Stimulated activated CD8-positive, alpha-beta memory T cell treated with anti-CD3 and anti-CD28 coated beads, Interleukin-2, amount 100 ng/mL, for 48 hours (primary cell): ENCODE measurements around the gene NEUROD6.

ENCODE experiments used
- DNase-seq, 2 donors: peaks; one replicate each; pipeline ENCODE4 v3.0.0-alpha.2; 2020; ENCODE audit warnings: low read depth in 2 of 2

The NEUROD6 gene

DNA sequence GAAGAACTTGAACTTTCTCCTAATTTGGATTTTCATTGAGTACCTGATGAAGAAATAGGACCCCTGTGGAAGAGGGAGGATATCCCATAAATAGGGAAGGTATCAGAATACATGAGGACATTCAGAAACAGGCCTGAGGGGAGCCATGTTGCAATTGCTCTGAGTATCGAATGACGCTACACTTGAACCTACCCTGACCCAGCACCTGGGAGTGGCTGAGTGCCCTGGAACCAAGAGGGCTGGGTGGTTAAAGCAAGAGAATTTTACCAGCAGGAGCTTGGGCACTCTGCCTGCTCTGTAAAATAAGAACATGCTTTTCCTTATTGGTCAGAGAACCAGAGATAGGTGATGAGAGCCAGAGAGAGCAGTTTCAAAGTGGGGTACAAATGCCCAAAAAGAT, 7.2 kb downstream of the NEUROD6 start:
- DNase-seq, result no peak

DNA sequence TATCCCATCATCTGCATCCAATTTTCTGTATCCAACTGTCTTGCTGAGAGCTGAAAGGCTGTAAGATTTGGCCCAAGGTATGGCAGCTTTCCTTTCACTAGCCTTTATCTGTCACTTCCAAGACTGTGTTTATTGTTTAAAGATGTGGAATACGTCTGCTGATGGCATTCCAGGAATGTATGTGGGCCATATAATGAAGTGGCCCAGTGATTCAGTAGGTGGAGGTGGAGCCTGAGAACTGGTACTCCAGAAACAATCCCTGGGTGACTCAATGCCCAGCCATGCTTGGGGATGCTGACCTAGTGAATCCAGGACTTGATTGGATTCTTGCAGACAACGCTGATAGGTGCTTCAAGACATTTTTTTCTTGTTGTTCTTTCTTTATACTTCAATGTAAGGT, 13.5 kb downstream of the NEUROD6 start:
- DNase-seq, result no peak

DNA sequence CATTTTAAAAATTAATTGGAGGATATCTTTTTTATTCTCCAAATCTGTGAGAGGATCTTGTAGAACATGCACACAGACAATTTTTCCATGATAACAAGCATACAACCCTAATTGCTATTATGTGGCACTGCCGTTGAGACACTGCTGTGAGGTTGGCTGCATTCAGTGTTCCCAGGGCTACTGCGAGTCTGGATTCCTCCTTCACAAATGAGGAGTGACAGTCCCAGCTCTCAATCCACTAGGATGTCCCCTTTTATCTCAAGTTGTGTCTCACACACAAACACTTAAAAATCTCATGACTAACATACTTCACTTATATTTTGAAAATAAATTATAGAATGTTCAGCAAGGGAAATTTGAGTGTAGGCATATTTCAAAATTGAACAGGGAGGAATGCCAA, 14.1 kb downstream of the NEUROD6 start:
- DNase-seq, result no peak

DNA sequence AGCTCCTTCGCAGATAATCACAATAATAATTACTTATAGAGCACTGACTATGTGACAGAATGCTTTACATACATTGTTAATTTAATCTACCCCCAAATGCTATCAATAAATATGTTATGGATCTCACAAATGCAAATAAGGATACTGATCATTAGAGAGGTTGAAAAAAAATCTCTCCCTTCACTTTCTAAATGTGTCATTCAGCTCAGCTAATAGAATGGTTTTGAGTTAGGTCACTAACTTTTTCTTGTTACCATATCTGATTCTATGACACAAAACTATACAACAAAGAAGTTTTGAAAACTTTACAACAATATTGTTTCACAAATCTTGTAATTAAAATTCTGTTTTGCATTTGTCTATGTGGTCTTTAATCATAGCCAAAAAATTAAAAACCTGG, 17.4 kb downstream of the NEUROD6 start:
- DNase-seq, result no peak

DNA sequence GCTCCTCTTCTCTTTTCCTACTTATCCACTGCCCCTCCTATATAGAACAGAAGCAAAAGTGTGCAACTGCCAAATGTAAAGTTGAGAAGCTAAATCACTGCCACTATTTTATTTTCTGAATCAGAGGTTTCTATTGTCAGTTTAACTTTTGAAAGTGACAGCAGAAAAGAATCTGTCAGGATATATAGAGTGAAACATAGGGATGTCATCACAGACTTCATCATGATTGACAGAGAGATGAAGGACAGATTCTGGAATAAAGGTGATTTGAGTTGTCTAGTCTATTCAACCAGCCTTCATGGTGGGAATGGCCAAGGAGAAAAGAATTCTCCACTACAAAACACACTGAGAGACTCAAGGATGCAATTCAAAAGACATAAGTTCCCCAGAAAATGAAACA, 19.9 kb downstream of the NEUROD6 start:
- no peak for DNase-seq

DNA sequence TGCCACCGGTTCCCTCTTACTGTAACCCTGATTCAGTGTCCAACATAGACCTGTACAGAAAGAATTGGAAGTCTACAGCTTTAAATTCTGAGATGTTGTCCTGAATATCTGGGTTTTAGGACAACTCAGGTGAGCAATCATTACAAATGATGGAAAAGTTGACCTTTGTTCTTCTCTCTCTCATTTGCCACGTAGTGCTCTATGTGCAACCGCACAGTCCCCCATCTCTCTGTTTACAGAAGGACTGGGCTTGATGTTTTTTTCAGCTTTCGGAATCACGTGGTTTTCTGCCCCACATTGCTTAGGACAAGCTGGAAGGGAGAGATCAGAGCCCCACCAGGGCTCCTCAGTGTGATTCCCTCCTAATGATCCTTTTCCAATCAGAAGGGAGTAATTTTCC, 22.2 kb downstream of the NEUROD6 start:
- no peak for DNase-seq

DNA sequence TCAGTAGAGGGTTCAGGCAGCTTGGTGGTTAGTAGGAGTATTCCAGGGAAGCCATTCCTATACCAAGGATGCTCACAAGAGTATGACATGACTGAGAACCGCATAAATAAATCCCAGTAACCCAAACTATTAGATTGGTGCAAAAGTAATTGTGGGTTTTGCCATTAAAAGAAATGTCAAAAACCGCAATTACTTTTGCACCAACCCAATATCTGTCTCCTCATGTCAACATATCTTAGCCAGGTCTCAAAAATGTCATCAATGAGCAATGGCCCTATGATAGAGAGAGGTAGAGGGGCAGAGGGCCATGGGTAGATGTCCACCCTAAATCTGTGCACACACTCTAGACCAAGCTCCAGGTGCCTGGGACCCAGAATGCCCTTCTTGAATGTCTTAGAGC, 23.6 kb downstream of the NEUROD6 start:
- no peak for DNase-seq

DNA sequence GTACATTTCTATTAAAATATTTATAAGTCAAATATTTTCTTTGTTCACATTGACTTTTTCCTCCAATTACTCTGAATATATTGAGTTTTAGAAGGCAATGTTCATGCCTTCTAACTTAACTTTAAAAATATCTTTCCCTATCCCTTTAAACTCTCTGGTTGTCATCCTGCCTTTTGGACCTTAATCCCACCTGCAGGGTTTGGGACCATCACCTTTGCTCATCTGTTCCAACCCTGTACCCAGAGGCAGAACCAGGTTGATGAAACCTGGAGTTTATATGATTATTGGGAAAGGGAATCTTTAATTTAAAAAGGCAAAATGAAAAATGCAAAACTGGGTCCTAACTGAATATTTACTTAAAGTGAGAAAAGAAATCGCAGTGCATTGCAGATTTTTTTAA, 24.8 kb downstream of the NEUROD6 start:
- no peak for DNase-seq

DNA sequence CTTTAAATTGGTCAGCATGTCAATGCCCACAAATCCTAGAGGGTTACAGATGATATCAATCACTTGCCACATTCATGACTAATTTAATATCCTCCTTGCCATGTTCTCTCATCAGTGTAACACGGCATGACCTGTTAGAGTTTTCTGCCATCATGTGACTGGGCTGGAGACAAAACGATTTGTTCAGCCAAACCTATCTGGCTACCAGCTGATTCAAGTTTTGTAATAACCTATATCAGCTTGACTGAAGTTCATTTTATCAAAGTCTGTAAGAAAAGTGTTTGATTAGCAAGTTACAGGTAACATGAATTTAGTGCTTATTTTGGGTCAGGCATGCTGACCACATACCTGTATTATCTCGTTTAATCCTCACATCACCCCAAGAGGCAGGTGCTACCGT, 25.7 kb downstream of the NEUROD6 start:
- DNase-seq, result no peak

DNA sequence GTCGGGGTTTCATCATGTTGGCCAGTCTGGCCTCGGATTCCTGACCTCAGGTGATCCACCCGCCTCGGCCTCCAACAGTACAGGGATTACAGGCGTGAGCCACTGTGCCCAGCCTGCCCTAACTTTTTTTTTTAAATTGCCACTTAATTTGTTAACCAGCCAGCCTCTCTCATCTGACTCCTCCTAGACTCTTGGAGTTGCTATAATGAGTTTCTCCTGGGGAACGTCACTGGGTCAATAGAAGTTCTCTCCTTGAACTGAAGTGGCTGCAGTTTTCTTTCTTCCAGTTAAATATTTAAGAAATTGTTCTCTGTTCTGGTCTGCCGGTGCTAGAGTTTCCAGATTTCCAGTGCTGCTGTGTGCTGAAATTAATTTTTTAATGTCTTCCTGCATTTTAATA, 27.6 kb downstream of the NEUROD6 start:
- DNase-seq, result no peak

DNA sequence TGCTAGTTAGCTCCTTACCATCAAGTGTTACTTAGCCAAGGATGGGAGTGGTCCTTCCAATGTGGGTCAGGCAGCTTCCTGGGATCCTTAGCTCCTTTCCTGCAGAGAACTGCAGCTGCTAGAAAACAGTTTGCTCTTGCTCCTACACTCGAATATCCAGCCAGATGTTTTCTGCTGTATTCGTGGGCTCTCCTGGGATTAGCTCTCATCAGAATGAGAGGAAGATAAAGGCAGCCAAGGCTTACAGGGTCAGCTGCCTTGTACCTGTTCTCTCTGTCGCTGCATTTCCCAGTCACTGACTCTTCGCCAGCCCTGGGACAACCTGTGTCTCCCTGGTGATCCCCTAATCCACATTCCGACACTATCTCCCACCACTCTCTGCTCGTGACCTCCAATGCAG, 29.0 kb downstream of the NEUROD6 start:
- DNase-seq, result no peak

DNA sequence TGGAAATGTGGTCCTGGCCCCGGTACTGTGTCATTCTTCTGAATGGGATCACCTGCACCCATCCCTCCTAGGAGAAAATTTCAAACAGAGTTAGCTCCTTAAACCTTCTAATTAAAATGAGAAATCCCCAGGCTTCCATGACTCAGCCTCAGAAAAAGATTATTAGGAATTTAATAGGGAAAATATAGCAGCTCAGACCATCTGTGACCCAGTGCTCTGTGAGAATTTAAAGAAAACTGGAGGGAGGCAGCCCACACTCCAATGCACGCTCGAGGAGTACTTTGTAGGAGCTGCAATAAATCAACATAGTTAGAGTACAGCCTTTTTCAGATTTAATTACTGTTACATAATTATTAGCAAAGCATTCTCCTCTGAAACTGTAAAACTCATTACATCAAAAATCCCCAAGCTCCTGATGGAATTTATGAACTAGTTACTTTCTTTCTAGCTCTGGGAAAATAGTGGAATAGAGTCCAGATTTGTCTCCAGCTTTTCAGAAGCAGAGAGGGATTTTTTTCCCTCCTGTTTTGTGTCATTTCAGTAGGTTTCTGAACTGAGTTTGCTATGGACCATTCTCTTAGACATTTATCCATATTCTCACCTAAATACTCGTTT, 30.1 kb downstream of the NEUROD6 start:
- DNase-seq, result no peak

DNA sequence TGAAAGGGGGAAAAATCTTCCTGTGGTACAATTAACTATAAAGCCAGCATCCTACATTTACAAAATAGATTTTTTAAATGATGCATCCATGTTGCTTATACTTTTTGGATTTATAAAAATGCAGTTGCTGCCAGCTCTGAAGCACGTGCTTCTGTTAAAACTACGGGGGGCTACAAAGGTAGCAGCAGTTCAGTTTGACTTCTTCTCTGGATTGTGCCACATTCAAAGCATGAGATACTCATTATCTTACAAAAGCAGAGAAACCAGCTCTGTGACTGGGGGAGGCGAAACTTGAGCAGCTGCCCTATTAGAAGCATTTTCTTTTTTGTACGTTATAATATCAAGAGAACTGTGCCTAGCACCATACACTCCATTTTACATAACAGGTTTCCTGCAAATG, 31.1 kb downstream of the NEUROD6 start:
- DNase-seq, result no peak

DNA sequence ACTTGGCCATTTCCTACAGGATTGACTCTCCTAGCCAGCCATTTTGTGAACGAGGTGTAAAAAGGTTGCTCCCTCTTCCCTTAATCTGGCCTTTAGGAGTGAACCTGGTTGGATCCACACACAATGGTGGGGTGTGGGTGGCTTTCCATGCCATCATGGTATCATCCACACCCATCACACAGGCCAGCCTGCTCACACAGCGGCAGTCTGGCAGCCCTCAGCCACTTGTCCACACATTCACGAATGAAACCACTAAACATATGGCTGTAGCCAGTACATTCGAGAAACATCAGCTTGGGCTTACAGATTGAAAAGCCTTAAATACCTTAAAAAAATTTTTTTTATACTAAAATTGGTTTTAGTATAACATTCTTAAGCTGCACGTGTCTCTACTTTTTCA, 31.9 kb downstream of the NEUROD6 start:
- no peak for DNase-seq

DNA sequence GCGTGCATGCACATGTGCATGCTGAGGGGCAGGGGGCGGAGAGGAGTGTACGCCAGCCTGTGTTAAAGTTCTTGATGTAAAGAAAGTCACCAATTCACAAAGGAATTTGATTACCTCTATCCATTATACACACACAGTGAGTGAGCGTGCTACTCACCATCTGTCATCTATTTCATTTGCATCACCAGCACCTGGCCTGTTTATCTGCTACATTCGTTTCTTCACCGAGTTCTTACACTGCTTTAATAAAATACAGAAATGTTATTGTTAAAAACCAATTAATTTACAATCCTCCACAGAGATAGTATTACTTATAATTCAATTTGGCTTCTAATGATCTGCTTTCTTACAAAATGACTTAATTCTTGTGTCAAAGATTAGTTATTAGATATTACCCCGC, 32.6 kb downstream of the NEUROD6 start:
- no peak for DNase-seq

DNA sequence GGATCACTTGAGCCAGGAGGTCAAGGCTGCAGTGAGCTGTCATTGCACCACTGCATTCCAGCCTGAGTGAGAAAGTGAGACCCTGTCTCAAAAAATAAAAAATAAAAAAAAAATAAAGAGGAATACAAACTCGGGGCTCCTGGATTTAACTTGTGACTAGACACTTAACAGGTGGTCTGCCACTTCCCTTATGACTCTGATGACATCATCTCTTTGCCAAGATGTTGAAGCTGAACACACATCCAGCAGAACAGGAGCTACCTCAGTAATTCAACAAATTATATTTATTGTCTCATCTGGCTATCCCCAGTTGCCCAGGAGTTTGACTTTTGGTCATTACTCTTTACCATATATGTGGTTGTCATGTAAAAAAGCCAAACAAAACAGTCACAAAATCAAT, 35.3 kb downstream of the NEUROD6 start:
- no peak for DNase-seq

DNA sequence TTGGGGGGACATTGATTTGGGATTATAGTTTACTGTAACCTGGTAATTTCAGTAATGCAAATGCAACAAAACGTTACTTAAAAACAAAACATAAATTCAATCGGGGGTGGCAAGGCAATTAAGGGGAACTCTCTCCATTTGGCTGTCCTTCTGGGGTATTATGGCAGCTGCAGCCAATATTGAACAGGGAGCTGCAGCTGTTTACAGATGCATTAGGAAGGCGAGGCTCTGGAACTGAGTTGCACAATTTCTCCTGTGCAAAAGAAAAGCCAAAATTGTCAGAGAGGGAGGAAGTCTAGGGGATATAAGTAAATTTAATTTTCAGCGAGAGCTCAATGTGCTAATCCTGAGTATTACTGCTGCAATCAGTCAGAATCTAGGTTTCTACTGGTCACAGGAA, 36.1 kb downstream of the NEUROD6 start:
- DNase-seq, result no peak

DNA sequence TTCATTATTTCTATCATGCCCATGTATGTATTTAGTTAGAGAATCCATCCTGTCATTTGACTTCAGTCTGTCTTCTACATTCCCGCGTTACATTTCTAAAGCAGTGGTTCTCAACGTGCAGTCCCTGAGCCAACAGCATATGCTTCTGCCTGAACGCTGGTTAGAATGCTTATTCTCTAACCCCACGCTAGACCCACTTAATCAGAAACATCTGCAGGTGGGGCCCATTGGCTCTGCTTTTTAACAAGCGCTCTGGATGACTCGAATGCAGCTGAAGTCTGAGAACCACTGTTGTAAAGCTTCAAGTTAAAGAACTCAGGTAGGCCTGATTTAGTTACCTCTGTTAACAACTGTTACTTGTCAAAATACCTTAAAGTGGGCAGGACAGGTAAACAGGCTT, 38.2 kb downstream of the NEUROD6 start:
- DNase-seq, result no peak

DNA sequence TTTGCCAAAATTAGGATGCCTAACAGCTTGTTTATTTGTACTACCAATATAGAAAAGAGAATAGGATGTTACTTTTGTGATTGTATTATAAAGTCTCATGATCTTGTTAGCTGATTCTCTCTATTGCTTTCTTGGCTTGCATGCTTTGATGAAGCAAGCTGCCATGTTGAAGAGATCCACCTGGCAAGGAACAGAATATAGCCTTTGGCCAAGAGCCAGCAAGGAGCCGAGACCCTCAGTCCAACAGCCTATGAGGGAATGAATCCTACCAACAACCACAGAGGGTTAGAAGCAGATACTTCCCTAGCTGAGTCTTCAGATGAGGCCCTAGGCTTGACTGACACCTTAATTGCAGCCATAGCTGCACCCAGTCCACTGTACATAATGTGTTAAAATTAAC, 41.2 kb downstream of the NEUROD6 start:
- no peak for DNase-seq

DNA sequence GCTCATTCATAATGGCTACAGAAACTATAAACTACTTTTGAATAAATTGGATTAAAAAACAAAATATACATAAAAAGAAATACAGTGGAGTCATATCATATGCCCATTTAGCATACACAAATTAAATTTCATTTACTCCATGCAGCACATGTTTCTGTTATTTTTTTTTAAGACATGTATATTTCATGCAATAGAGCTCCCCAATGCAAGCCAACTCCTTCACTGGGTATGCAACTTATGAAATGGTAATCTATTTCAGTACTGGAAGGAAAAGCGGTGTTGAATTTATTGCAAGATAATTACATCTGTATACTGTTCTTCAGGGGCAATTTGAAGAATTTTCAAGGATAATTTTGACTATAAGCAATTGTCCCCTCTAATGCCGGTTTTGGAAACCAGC, 49.9 kb downstream of the NEUROD6 start:
- DNase-seq, result no peak
